Spleen (tissue), 11 donors: Measurements from ENCODE around the gene SRRM2. TPM values are rescaled to one million over a fixed set of nuclear protein-coding genes. Genes with fewer than 3 reads are reported as not detected.

Experiments
- DNase-seq: peaks from one replicate; pipeline ENCODE4 v3.0.0-alpha.2; 2020
- H3K27ac ChIP-seq, 8 donors: fragments of 200-600 bp; sonication (generic) in 7 of 8; 1 replicate in 4 of 8; 2 replicates in 4 of 8; pipeline versions ENCODE4 v1.5.0 to v1.8.0; 2016 to 2021; ENCODE audit warnings: inconsistent platforms in 4 of 8, mild to moderate bottlenecking in 4 of 8, moderate library complexity in 1 of 8
- H3K27me3 ChIP-seq, 7 donors: fragments of 200-600 bp; sonication (generic) in 6 of 7; replicated peaks in 1 of 7; 1 replicate in 4 of 7; 2 replicates in 3 of 7; pipeline versions ENCODE4 v1.5.0 to v1.8.0; 2016 to 2021; ENCODE audit warnings: inconsistent platforms in 3 of 7, mild to moderate bottlenecking in 1 of 7
- H3K36me3 ChIP-seq, 6 donors: fragments of 200-600 bp; sonication (generic) in 5 of 6; 1 replicate in 4 of 6; 2 replicates in 2 of 6; pipeline versions ENCODE4 v1.5.0 to v1.8.0; 2016 to 2021; ENCODE audit warnings: inconsistent platforms in 2 of 6
- H3K4me1 ChIP-seq, 6 donors: fragments of 200-600 bp; sonication (generic) in 5 of 6; 1 replicate in 3 of 6; 2 replicates in 3 of 6; pipeline versions ENCODE4 v1.5.0 to v1.8.0; 2016 to 2021; ENCODE audit warnings: inconsistent platforms in 3 of 6
- H3K4me3 ChIP-seq, 8 donors: fragments of 200-600 bp; sonication (generic) in 7 of 8; 1 replicate in 4 of 8; 2 replicates in 4 of 8; pipeline versions ENCODE4 v1.5.0 to v1.8.0; 2016 to 2021; ENCODE audit warnings: inconsistent platforms in 4 of 8, mild to moderate bottlenecking in 4 of 8, moderate library complexity in 2 of 8
- H3K9me3 ChIP-seq, 8 donors: fragments of 200-600 bp; sonication (generic) in 7 of 8; 1 replicate in 4 of 8; 2 replicates in 4 of 8; pipeline versions ENCODE4 v1.5.0 to v1.8.0; 2016 to 2021; ENCODE audit warnings: inconsistent platforms in 4 of 8
- POLR2A ChIP-seq, 3 donors: fragments of 450-650 bp; IDR thresholded peaks; one replicate each; pipeline ENCODE4 v1.5.1; 2017; ENCODE audit warnings: antibody characterized with exemption in 3 of 3, mild to moderate bottlenecking in 1 of 3
- POLR2AphosphoS5 ChIP-seq, 3 donors: sonication (generic); formaldehyde crosslinking; IDR thresholded peaks; one replicate each; pipeline ENCODE4 v1.5.1; 2017; ENCODE audit warnings: antibody characterized with exemption in 3 of 3
- WGBS, 5 donors: extraction: QIAGEN DNeasy Blood & Tissue Kit in 3 of 5; methylation state at CpG; one replicate each; pipeline versions ENCODE4 v1.1.5 to v1.1.7; 2013 to 2018; 5-methylcytosine and 5-hydroxymethylcytosine counted together
- intact Hi-C: fragments of 100-400 bp; cut with DNase I; formaldehyde crosslinking; loops from one replicate; pipeline ENCODE4 v1.15.0; 2023; ENCODE audit warnings: low total_unique reads
- polyA plus RNA-seq, 3 donors: library from polyadenylated mRNA; stranded (reverse); fragments of 200-250 nt; gene quantifications; one replicate each; pipeline ENCODE4 v1.2.1, GENCODE V29; 2013
- total RNA-seq, 7 donors: library from RNA; depleted of rRNA in 3 of 7; stranded (reverse); fragments of >200 nt in 3 of 7; fragmentation: NEBNext Ultra II Directional in 4 of 7; extraction: Animal tissue kit (Norgen Biotek cat#: 25700) in 4 of 7; gene quantifications; one replicate each; pipeline versions ENCODE4 v1.1.0 to v1.2.1, GENCODE V29; 2016 to 2021
- TF ChIP-seq, protein P1 (sequence below), 11 experiments: fragments of 200-600 bp in 7 of 11; fragments of 450-650 bp in 4 of 11; sonication (generic) in 4 of 11; IDR thresholded peaks in 8 of 11; conservative IDR thresholded peaks in 3 of 11; 1 replicate in 7 of 11; 2 replicates in 4 of 11; pipeline versions ENCODE4 v1.4.0 to v1.8.0; 2016 to 2021; ENCODE audit warnings: antibody characterized with exemption in 11 of 11, inconsistent platforms in 4 of 11, mild to moderate bottlenecking in 1 of 11
- donor health status: healthy with polysubstance abuse.
- donor health status: DM: no; HTN: no; CAD: no; lungs with moderate emphysema.
- donor health status: DM: no; HTN: no; CAD: no.
- donor health status: Bipolar disorder and iron deficiency.
- donor health status: healthy.
- donor health status: DM: no; HTN: no; CAD: no.
- donor health status: DM: yes; HTN: yes; CAD: no.

SRRM2 gene
- total and polyA plus RNA-seq, 10 donors: 239 to 1,169 (median 839) TPM

GRCh38 chr16:2777903-2778629 lies 25.6 kb downstream of the SRRM2 start:
- TF ChIP-seq POLR2A (IDR thresholded peaks at IDR 0.05): no peak
- TF ChIP-seq, protein P1, sequence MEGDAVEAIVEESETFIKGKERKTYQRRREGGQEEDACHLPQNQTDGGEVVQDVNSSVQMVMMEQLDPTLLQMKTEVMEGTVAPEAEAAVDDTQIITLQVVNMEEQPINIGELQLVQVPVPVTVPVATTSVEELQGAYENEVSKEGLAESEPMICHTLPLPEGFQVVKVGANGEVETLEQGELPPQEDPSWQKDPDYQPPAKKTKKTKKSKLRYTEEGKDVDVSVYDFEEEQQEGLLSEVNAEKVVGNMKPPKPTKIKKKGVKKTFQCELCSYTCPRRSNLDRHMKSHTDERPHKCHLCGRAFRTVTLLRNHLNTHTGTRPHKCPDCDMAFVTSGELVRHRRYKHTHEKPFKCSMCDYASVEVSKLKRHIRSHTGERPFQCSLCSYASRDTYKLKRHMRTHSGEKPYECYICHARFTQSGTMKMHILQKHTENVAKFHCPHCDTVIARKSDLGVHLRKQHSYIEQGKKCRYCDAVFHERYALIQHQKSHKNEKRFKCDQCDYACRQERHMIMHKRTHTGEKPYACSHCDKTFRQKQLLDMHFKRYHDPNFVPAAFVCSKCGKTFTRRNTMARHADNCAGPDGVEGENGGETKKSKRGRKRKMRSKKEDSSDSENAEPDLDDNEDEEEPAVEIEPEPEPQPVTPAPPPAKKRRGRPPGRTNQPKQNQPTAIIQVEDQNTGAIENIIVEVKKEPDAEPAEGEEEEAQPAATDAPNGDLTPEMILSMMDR (IDR thresholded peaks at IDR 0.05 in 8 of 11, conservative IDR thresholded peaks at IDR 0.05 in 3 of 11): no peak
- intact Hi-C loops: no loop called here

DNA sequence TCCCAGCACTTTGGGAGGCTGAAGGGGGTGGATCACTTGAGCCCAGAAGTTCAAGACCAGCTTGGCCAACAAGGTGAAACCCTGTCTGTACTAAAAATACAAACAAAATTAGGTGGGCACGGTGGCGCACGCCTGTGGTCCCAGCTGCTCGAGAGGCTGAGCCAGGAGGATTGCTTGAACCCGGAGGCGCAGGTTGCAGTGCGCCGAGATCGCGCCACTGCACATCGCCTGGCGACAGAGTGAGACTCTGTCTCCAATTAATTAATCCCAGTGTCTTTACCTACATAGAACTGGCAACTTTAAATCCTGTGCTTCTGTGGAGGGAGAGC lies 26.2 kb downstream of the SRRM2 start:
- no peaks in the 10 kb centered on the region for H3K9me3 ChIP-seq
- peaks cover 22 to 46% (median 36%) of the 10 kb centered on the region in 6 donors for H3K4me1 ChIP-seq
- H3K27ac ChIP-seq: peak overlapping the region; percentile 100
- WGBS, 5 donors: 94 to 97% (median 95%) methylated on average over 8 to 12 of the region's 12 CpGs
- no peaks in the 10 kb centered on the region for H3K27me3 ChIP-seq
- peak overlapping the region in 5 of 8 donors; percentile 71 to 97 (median 92) for H3K4me3 ChIP-seq
- intact Hi-C loops: no loop called here
- TF ChIP-seq, protein P1 (IDR thresholded peaks at IDR 0.05 in 8 of 11, conservative IDR thresholded peaks at IDR 0.05 in 3 of 11): no peak
- TF ChIP-seq POLR2A (IDR thresholded peaks at IDR 0.05) (no peak), POLR2AphosphoS5 (IDR thresholded peaks at IDR 0.05) (no peak)
- peak; percentile 76 for DNase-seq
- H3K36me3 ChIP-seq: peaks cover 0 to 21% (median 14%) of the 10 kb centered on the region in 6 donors

More at GRCh38 chr16:2777903-2778629, 25.6 kb downstream of the SRRM2 start:
- peaks cover 22 to 52% (median 36%) of the 10 kb centered on the region in 6 donors for H3K4me1 ChIP-seq
- peak overlapping the region; percentile 100 for H3K27ac ChIP-seq
- peaks cover 0 to 26% (median 20%) of the 10 kb centered on the region in 6 donors for H3K36me3 ChIP-seq
- no peaks in the 10 kb centered on the region for H3K27me3 ChIP-seq
- H3K4me3 ChIP-seq: peak overlapping the region; percentile 65 to 97 (median 85)
- WGBS, 5 donors: 9 to 14% (median 9%) methylated on average over 21 to 27 of the region's 27 CpGs
- H3K9me3 ChIP-seq: no peaks in the 10 kb centered on the region
- DNase-seq: peak; percentile 84

- H3K4me1 ChIP-seq: peaks cover 22 to 43% (median 35%) of the 10 kb centered on the region in 6 donors
- H3K9me3 ChIP-seq: no peaks in the 10 kb centered on the region
- H3K4me3 ChIP-seq: peak overlapping the region in 1 of 8 donors; percentile 95
- peak overlapping the region in 3 of 8 donors; percentile 100 for H3K27ac ChIP-seq
- peak; percentile 69 for DNase-seq
- WGBS, 5 donors: 84 to 93% (median 91%) methylated on average over 17 to 23 of the region's 23 CpGs
- TF ChIP-seq POLR2A (IDR thresholded peaks at IDR 0.05) (no peak), POLR2AphosphoS5 (IDR thresholded peaks at IDR 0.05) (peak in 1 of 3 donors; percentile 19)
- H3K27me3 ChIP-seq: no peaks in the 10 kb centered on the region
- intact Hi-C loops: no loop called here
- peaks cover 0 to 14% (median 7%) of the 10 kb centered on the region in 6 donors for H3K36me3 ChIP-seq
These were observed 26.9 kb downstream of the SRRM2 start for GRCh38 chr16:2779151-2779920.

DNA sequence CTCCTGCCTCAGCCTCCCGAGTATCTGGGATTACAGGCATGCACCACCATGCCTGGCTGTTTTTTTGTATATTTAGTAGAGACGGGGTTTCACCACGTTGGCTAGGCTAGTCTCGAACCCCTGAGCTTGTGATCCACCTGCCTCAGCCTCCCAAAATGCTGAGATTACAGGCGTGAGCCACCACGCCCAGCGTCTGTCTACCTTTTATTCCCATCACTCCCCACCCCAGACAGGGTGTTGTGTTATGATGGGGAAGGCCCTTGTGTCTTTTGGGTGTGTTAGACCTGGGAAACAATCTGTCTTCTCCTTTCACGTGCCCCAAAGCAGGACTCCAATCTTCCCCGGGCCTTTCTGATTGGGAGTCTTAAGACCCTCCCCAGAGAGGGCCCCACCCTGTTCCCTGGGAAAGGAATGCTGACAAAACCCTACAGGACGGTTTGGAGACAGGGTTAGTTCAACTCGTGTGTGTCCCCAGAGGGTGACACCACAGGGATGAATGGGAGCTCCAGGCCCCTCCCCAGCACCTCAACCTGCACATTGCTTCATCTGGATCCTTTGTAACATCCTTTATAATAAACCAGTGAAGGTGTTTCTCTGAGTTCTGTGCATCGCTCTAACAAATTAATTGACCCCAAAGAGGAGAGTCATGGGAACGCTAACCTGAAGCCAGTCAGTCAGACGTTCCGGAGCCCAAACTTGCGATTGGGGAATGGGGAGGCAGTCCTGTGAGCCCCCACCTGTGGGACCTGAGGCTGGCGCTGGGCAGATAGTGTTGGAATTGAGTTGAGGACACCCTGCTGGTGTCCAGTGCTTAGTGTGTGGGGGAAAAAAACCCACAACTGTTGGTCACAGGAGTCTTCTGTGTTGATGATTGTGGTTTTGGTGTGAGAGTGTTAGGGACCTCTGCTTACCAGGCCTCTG lies 27.8 kb downstream of the SRRM2 start:
- TF ChIP-seq POLR2A (IDR thresholded peaks at IDR 0.05) (no peak), POLR2AphosphoS5 (IDR thresholded peaks at IDR 0.05) (no peak)
- TF ChIP-seq, protein P1 (IDR thresholded peaks at IDR 0.05 in 8 of 11, conservative IDR thresholded peaks at IDR 0.05 in 3 of 11): no peak
- intact Hi-C loops: no loop called here
- WGBS, 5 donors: 79 to 86% (median 83%) methylated on average over 15 to 17 of the region's 17 CpGs
- H3K9me3 ChIP-seq: no peaks in the 10 kb centered on the region
- peaks cover 0 to 9% (median 4%) of the 10 kb centered on the region in 7 donors for H3K27me3 ChIP-seq
- no peak overlapping the region for H3K4me3 ChIP-seq
- H3K27ac ChIP-seq: no peak overlapping the region
- peaks cover 19 to 42% (median 34%) of the 10 kb centered on the region in 6 donors for H3K4me1 ChIP-seq
- H3K36me3 ChIP-seq: peaks cover 0 to 5% (median 0%) of the 10 kb centered on the region in 6 donors
- peak; percentile 45 for DNase-seq
